CD1c-positive myeloid dendritic cell (primary cell): ENCODE data around the gene MKNK2.

Experiments used
- DNase-seq: peaks from one replicate; pipeline ENCODE4 v3.0.0-alpha.2; 2016; ENCODE audit errors: extremely low spot score

Gene MKNK2

DNA sequence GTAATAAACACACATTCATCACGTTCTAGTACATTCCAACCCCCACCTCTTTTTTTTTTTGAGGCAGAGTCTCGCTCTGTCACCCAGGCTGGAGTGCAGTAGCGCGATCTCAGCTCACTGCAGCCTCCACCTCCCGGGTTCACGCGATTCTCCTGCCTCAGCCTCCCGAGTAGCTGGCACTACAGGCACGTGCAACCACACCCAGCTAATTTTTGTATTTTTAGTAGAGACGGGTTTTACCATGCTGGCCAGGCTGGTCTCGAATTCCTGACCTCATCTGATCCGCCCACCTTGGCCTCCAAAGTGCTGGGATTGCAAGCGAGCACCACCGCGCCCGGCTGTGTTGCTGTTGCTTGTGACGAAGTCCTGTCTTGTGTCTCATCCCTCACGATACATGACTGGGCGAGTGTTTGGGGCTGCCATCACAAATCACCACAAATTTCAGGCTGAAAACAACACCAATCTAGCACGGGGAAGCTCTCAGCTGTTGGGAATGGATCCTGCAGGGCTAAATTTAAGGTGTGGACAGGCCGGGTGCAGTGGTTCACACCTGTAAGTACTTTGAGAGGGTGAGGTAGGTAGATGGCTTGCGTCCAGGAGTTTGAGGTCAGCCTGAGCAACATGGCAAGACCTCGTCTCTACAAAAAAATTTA, 29.4 kb upstream of the MKNK2 start:
- no peak for DNase-seq

DNA sequence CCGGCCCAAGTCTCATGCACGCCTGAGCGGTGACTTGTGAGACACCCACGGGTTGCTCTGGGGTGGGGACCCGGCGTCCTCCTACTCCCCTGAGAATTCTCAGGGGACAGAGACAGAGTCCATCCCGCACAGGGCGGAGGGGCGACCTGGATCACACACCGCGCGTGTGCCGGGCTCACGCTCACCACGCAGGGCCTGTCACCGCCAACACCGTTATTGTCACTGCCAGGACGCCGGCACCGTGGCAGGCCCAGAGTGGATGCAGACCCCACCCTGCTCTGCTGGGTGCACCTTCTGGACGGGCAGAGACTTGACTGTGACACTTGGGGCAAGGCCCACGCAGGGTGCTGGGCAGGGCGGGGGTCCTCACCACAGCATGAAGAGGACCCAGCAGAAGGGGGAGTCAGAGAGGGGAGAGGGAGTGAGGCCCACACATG, 28.8 kb upstream of the MKNK2 start:
- peak; percentile 62 for DNase-seq

DNA sequence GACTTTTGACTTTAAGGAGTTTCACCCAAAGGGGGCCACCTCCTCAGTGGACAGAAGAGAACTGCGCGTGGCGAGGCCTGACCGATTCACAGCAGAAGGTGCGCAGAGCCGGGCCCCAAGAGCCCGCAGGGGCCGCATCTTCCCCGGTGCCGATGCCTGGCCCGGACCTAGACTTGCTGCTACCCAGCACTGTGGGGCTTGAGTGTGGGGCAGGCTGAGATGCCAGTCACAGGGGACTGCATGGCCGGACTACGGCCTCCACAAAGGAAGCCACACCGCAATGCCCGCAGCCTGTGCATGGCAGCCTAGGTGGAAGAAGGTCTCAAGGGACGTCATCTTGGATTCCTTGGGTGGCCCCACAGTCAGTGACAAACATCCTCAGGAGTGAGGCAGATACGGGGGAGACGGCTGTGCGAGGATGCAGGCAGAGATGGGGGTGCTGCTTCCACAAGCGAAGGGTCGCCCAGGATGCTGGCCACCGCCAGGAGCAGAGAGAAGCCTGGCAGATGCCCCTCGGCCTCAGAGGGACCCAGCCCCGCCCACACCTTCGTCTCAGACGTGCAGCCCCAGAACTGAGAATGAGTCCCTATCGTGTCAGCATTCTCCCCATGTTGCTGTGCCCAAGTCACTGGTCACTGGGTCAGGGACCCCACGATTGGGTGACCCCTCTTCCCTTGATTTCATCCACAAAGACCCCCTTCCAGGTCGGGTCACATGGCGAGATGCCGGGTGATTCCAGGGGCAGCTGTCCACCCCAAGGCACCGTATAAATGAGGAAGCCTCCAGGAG, 28.2 kb upstream of the MKNK2 start:
- no peak for DNase-seq

DNA sequence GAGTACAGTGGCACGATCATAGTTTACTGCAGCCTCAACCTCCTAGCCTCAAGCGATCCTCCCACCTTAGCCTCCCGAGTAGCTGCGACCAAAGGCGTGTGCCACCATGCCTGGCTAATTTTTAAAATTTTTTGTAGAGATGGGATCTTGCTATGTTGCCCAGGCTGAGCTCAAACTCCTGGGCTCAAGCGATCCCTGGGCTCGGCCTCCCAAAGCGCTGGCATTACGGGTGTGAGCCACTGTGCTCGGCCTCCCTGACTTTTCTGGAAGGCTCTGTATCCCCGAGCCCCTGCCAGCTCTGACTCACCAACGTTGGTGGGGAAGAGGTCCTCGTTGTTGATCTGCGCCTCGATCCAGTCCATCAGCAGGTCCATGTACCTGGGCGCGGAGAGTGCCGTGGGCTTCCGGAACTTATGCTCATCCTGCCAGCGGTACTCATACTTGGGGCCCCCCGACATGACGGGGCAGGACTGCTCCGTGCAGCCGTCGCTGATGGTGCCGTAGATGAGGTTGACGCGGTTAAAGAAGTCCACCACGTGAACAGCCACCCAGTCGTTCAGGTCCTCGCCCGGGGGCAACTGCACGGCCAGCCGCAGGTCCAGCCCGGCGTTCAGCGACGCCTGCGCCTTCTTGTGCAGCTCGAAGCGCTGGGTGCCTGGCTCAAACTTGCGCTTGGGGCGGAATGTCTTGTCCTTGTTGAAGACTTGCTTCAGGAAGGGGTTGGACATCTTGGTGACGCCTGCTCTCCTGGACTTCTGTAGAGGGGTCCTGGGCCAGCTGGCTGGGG, 27.0 kb upstream of the MKNK2 start:
- DNase-seq = no peak

DNA sequence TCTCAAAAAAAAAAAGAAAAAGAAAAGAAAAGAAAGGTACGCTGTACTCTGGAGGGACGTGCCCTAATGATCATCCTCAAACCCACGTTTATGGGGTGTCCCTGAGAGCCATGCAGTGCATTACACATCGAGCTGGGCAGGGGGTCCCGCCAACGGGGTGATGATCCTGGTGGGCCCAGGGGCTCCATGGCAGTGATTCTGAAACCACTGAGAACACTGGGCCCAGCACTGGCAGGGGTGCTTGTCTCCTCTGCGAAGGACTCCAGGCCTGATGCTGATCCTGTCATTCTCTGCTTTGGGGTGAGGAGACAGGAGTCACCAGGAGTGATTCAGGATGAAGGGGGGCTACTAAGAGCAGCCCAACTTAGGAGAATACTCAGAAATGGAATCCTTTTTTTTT, 26.4 kb upstream of the MKNK2 start:
- DNase-seq = no peak

DNA sequence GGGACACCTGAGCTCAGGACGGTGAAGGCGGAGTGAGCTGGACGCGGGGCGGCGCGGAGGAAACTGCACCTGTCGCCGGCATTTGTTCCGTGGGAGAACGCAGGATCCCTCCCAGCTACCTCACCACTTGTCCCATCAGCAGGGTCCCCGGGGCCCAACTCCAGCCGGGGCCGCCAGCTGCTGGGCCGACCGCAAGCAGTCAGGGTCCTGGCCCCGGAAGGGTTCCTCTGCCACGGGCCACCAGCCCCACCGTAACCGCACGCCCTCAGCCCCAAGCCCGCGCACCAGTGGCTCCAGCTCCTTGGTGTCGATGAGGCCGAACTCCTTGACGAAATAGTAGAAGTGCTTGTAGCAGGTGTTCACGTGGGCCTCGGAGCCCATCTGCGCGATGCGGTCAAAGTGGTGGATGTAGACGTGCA, 25.5 kb upstream of the MKNK2 start:
- DNase-seq = no peak

DNA sequence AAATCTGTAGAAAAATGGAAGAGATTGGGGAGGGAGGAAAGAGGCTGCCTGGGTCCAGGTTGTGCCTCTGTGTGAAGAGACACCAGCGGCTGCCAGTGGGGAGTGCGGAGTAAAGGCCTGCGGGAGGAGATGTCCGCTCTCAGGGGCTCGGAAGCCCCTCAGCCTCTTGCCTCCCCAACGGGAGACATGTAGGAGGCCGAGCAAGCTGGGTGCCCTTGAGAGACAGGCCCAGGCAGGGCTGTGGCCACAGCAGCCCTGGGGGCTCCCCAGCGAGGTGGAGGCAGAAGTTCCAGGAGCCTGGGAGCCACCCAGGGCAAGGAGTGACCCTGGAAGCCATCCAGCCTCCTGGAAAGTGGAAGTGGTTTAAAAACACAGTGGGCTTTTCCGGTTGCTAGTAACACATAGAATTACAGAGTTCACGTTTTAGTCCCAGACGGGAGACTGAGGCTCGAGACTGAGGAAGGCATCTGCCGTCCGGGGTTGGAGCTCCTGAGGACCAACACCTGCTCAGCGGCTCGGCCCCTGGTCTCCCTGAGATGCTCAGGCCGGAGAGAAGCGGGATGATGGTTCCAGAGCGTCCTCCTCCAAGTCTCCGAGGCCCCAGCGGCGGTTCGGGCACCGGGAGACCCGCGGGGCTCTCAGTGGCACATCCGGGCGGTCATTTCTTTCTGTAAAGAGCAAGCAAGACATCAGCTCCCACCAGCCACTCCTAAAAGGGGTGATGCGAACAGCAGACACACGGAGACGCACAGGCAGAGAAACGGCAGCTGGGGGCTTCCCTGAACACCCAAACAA, 21.9 kb upstream of the MKNK2 start:
- DNase-seq = no peak

DNA sequence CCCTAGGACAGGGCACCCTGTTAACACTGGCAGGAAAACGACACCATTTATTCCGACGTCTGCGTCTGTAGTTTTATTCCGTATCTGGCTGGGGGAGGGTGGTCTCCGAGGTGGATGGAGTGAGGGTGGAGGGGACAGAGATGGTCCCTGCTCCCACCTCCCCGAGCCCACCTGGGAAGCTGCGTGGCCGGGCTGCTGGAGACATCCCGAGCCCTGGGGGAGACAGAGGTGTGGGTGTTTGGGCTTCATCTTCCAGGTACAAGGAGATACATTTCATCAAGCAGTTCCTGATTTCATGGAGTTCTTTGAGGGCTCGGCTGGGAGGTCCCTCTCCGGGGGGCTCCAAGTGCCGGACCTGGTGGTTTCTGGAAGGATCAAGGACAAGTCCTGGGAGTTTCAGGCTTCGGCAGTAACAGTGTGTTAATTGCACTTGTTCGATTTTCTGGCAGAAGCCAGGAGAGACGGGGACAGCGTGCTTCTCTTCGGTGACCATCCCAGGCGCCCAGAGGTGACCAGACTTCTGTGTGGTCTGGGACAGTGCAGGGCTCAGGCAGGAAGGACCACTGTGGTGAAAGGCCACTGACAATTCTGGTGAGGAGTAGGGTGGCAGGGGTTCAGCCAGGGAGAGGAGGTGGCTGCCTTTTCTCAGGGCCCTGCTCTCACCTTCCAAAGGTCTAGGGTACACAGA, 20.1 kb upstream of the MKNK2 start:
- no peak for DNase-seq

DNA sequence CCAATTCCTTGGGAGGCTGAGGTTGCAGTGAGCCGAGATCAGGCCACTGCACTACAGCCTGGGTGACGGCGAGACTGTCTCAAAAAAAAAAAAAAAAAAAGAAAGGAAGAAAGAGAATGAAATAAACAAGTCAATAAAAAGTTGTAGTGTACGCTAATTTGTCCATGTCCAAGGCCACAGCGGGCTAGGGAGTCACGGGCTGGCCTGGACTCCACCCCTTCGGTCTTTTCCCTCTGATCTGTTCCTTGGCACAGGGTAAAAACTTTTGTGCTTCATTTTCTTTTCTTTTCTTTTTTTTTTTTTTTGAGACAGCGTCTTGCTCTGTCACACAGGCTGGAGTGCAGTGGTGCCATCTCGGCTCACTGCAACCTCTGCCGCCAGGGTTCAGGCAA, 19.4 kb upstream of the MKNK2 start:
- no peak for DNase-seq

DNA sequence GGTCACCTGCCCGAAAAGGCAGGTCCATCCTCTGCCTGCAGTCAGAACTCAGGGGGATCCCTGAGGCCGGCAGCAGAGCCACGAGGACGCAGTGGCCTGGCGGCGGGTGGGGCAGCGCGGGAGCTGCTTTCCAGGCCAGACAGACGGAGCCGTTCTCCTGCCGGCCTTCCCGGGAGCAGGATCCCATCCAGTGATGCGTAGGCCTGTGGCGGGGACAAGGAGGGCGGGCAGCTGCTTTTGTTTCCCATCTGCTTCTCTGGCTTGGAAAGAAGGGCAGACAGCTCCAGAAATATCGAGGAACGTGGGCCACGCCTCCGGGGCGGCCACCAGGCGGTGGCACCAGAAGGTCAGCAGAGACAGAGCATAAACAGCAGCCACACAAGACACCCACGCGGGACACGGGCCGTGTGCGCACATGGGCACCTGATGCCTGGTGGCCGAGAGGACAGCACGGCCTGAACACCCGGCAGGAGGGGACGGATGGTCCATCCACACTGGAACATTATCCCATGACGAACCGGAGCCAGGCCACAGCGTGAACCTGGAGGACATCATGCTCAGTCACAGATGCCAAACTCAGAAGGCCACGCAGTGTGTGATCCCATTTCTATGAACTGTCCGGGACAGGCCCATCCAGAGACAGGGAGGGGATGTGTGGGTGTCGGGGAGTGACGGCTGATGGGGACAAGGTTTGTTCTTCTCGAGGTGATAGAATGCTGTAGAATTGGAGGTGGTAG, 13.9 kb upstream of the MKNK2 start:
- no peak for DNase-seq

DNA sequence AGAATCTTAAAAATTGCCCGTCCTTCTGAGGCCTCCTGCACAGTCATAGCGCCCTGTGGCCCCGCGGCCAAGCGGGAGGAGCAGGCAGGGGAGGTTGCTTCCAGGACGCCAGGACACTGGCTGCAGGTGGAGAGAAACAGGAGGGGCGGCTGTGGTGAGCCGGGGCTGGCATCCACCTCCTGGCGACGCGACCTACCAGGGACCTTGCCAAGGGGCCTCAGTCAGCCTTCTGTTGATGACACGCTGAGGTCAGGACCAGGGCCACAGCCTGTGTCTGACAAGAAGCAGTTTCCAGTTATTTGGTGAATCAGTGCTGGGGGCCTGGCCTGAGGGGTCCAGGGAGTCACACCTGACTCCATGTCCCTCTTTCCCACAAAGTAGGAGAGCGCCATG, 13.3 kb upstream of the MKNK2 start:
- DNase-seq = no peak

DNA sequence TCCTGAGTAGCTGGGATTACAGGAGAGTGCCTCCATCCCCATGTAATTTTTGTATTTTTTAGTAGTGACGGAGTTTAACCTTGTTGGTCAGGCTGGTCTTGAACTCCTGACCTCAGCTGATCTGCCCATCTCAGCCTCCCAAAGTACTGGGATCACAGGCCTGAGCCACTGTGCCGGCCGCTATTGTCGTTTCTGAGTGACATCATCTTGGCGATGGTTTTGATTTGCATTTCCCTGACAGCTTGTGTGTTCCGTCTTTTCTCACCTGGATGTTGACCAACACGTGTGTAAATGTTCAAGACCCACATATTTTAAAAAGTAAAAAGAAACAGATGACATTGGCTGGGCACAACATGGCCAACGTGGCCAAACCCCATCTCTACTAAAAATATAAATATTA, 12.8 kb upstream of the MKNK2 start:
- no peak for DNase-seq

DNA sequence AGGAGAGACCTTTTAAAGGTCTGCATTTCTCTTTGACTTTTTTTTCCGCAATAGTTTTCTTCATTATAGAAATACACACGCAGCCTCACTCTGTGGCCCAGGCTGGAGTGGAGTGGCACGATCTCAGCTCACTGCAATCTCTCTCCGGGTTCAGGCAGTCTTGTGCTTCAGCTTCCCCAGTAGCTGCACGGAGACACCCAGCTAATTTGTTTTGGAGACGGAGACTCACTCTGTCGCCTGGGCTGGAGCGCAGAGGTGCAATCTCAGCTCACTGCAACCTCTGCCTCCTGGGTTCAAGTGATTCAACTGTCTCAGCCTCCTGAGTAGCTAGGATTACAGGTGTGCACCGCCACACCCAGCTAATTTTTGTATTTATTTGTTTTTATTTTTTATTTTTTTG, 11.7 kb upstream of the MKNK2 start:
- no peak for DNase-seq

DNA sequence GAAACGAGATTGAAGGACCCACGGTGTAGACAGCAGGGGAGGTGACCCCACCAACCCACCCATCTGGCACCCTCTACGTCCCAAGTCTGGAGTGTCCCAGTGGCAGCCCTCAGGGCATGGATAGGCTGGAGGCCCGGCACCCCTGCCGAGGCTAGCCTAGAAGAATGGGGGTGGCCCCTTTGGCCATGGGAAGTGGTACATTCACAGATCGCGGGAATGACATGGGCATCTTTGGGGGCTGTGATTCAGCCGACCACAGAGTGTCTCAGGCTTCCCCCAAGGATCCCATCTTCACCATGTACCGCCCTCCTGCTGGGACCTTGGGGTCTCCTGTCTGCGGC, 11.3 kb upstream of the MKNK2 start:
- no peak for DNase-seq

DNA sequence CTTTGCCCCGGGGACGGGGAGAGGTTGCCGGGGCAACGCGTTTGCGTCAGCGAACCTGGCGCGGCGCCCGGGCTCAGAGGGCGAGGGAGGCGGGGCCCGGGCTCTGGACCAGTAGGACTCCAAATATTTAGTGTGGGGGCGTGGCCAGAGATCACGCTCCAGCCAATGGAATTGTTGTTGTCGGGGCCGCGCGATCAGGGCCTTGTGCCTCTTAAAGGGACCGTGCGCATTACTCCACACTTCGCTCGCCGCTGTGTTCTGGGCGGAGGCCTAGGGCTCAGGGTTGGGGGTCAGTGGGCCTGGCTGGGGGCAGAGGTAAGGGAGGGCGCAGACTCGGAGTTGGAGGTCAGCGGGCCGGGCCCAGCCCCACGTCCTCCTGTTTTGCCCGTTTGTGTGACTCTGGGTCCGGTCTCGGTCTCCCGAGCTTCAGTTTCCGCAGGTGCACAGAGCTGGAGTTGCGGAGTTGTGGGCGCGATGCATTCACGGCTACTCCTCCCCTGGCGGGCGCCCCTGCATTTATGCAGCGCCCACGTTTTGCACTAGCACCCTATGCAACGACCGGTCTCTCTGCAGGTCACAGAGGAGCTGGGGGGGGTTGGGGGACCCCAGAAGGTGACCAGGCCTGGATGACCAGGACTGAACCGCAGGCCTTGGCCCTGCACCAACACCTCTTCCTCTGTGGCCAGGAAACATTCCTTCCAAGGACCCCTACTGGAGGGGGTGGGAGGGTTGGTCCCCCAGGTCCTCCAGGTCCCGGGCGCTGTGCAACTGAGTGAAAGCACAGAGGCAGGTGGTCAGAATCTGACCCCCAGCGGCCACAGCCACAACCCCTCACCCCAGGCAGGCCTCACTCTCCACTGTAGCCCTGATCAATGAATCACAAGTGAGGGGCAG, 10.7 kb upstream of the MKNK2 start:
- peak; percentile 100 for DNase-seq

DNA sequence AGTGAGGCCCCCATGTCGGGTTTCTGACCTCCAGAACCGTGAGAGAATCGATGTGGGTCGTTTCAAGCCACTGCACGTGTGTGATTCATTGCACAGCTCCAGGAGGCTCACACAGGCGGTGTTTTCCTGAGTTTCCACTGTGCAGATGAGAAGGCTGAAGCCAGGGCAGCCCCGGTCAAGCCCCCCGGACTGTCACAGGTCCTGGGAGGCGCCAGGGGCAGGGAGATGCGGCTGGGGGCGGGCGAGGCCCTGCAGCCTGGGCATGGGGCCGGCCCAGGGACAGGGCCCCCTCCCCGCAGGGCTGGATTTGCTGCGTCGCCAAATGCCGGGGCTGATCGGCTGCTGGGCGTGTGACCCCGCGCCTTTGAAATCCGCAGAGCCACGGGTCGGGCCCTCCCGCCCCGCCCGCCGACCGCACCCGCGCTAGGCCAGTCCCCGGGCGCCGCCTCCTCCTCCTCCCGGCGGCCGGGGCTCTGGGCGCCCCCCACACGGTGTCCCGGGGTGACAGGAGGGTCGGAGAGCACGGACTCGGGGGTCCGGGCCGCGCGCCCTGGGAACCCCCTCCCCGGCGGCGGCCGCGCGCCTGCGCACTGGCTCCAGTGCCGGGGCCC, 9.9 kb upstream of the MKNK2 start:
- DNase-seq = peak; percentile 48

DNA sequence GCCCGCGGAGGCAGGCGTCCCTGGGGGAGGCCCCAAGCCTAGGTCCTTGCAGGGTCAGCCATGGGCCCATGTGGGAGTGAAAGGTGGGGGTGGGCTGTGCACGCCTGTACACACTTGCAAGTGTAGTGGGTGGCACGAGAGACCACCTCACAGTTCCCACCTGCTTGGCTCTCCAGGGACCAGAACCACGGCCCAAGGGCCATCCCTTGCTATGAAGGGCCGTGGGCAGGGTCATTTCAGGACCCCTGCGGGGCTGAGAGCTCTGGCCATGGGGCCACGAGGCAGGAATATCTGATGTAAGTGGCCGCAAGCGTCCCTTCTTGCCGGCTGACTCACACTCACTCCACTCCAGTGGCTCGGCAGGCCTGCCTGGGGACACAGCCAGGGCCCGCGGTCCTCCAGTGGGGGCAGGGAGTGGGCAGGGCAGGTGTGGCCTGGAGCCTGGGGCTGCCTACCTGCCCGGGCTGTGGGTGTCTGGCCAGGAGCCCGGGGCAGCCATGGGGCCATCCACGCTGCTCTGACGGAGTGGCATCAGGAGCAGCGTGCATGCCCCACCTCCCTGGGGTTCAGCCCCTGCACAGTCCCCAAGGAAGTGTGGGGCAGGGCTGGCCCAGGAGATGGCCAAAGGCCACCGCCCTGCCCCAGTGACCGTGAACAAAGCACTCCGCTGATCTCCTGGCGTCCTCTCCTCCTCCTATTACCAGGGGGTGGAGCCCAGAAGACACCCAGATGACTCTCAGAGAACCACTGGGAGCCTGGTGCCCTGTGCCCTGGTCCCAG, 8.6 kb upstream of the MKNK2 start:
- no peak for DNase-seq

DNA sequence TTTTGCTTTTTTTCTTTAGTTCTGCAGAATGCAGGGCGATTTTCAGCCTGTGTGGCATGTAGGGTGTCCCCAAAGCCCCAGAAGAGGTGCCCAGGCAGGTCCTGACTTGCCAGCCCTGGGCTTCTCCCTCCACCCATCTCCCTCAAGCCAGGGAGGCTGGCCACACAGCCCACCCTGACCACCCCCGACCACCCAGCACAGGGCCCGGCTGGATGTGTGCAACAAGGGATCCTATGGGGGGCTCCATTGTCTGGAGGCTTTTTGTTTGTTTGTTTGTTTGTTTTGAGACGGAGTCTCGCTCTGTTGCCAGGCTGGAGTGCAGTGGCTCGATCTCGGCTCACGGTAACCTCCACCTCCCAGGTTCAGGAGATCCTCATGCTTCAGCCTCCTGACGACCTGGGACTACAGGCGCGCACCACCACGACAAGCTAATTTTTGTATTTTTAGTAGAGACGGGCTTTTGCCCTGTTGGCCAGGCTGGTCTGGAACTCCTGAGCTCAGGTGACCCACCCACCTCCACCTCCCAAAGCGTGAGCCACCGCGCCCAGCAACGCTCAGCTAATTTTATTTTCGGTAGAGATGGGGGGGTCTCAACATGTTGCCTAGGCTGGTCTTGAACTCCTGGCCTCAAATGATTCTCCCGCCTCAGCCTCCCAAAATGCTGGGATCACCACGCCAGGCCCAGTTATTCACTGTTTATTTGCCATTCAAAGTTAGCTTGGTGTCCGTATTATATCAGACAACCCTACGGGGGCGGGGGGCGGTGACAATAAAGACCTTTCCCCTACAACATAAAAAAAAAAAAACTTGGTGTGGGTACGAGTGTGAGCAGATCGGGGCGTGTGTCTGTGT, 7.8 kb upstream of the MKNK2 start:
- DNase-seq = no peak
